Heart left ventricle (tissue), 16 donors: ENCODE results near the gene MILR1. TPM values are rescaled to one million over a fixed set of nuclear protein-coding genes. Genes with fewer than 3 reads are reported as not detected.
A peak's percentile ranks its signal among the peaks of the same experiment; 100 is the strongest.

ENCODE experiments used
- ATAC-seq, 4 donors: fragments of 200-7000 bp; cut with Tn5 transposase; one replicate each; pipeline ENCODE4 v1.9.1; 2020 to 2022; ENCODE audit warnings: moderate library complexity in 4 of 4, mild to moderate bottlenecking in 3 of 4, moderate number of reproducible peaks in 1 of 4
- DNase-seq, 5 donors: peaks; one replicate each; pipeline ENCODE4 v3.0.0-alpha.2; 2020
- H3K27ac ChIP-seq, 12 donors: fragments of 200-600 bp; sonication (generic) in 4 of 12; one replicate each; pipeline versions ENCODE4 v1.5.0 to v1.8.0; 2016 to 2022; ENCODE audit warnings: mild to moderate bottlenecking in 2 of 12
- H3K27me3 ChIP-seq, 9 donors: fragments of 200-600 bp; sonication (generic) in 2 of 9; one replicate each; pipeline versions ENCODE4 v1.5.1 to v1.8.0; 2016 to 2022; ENCODE audit warnings: mild to moderate bottlenecking in 3 of 9
- H3K36me3 ChIP-seq, 9 donors: fragments of 200-600 bp; sonication (generic) in 2 of 9; one replicate each; pipeline versions ENCODE4 v1.5.0 to v1.8.0; 2018 to 2022; ENCODE audit warnings: mild to moderate bottlenecking in 2 of 9
- H3K4me1 ChIP-seq, 12 donors: fragments of 200-600 bp; sonication (generic) in 4 of 12; one replicate each; pipeline versions ENCODE4 v1.5.0 to v1.8.0; 2016 to 2022; ENCODE audit warnings: mild to moderate bottlenecking in 3 of 12
- H3K4me3 ChIP-seq, 12 donors: fragments of 200-600 bp; sonication (generic) in 4 of 12; one replicate each; pipeline versions ENCODE4 v1.5.0 to v1.8.0; 2017 to 2022; ENCODE audit warnings: mild to moderate bottlenecking in 9 of 12, moderate library complexity in 4 of 12
- H3K9me3 ChIP-seq, 12 donors: fragments of 200-600 bp; sonication (generic) in 4 of 12; one replicate each; pipeline versions ENCODE4 v1.5.0 to v1.8.0; 2016 to 2022; ENCODE audit warnings: mild to moderate bottlenecking in 1 of 12
- CTCF ChIP-seq, 12 donors: fragments of 200-600 bp; sonication (generic) in 4 of 12; IDR thresholded peaks; one replicate each; pipeline versions ENCODE4 v1.5.0 to v1.8.0; 2018 to 2022; ENCODE audit warnings: antibody characterized with exemption in 12 of 12, mild to moderate bottlenecking in 5 of 12
- POLR2A ChIP-seq, 2 donors: fragments of 450-650 bp; IDR thresholded peaks; one replicate each; pipeline ENCODE4 v1.6.1; 2017; ENCODE audit warnings: antibody characterized with exemption in 2 of 2, mild to moderate bottlenecking in 2 of 2, moderate library complexity in 2 of 2
- WGBS, 4 donors: extraction: QIAGEN DNeasy Blood & Tissue Kit in 2 of 4; methylation state at CpG; one replicate each; pipeline versions ENCODE4 v1.1.5 to v1.1.7; 2013 to 2018; 5-methylcytosine and 5-hydroxymethylcytosine counted together
- intact Hi-C, 10 donors: fragments of 100-400 bp; cut with DNase I; formaldehyde crosslinking; loops; one replicate each; pipeline versions ENCODE4 v1.11.1 to v1.14.2; 2022
- polyA plus RNA-seq, 2 donors: library from polyadenylated mRNA; stranded (reverse); fragments of 200-250 nt; gene quantifications; one replicate each; pipeline ENCODE4 v1.2.3, GENCODE V29; 2013
- total RNA-seq, 9 donors: library from RNA; depleted of rRNA in 2 of 9; stranded (reverse); fragments of >200 nt in 2 of 9; fragmentation: NEBNext Ultra II Directional in 3 of 9; extraction: Animal tissue kit (Norgen Biotek cat#: 25700) in 3 of 9; gene quantifications; one replicate each; pipeline versions ENCODE4 v1.1.0 to v1.2.4, GENCODE V29; 2016 to 2023
- donor health status: ischemic (EF 13 %, LVEDD 7.1; RV severe dilation, severe dysfunction).
- donor health status: healthy with polysubstance abuse.
- donor health status: DM: no; HTN: yes; CAD: no.
- donor health status: DM: no; HTN: no; CAD: no.
- donor health status: ischemic (EF 25% LVEDD 6.9; RV normal size, moderate dysfunction).
- donor health status: ischemic (EF 25% LVEDD 5.7; RV mildly dilated, moderate dysfunction).
- donor health status: healthy.
- donor health status: DM: yes; HTN: yes; CAD: no.
- donor health status: ischemic (EF 35%, LVEDD 5.7; RV mildly dilated, moderate dysfunction).
- donor health status: nonischemic (EF 11% LVEDD 7.7; RV severe dilation, severe dysfunction).
- donor health status: DM: yes; HTN: yes; CAD: no.
- donor health status: PGD.
- donor health status: ischemic (EF 29% LVEDD 5.4; RV normal size, mild dysfunction).
- donor health status: nonischemic (EF 23%, LVEDD 6.1; RV moderate dilation, normal function).

MILR1 gene
- total and polyA plus RNA-seq, 11 donors = 0.95 to 23.0 (median 2.1) TPM

DNA sequence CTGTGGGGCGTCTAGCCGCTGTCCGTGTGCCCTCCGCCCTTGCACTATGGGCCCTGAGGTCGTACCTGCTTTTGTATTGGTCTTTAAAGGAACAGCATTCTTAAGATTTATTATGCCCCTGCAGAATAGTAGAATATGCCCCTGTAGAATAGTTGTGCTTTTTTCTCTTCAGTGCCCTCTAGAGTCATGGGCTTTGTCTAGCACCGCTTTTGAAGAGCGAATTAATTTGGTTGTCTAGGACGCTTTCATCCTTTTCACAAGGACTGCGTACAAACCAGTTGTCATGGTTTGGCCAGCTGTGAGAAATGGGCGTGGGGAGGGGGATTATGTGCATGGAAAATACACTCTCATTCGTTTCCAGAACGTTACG is 58.5 kb downstream of the MILR1 start:
- Histone ChIP-seq H3K4me1 (peaks cover 12 to 48% (median 44%) of the 10 kb centered on the region in 12 donors), H3K4me3 (peak overlapping the region; percentile 77 to 99 (median 88)), H3K27ac (peak overlapping the region; percentile 96 to 100 (median 99)), H3K27me3 (no peaks in the 10 kb centered on the region), H3K9me3 (no peaks in the 10 kb centered on the region), H3K36me3 (peaks cover 10 to 66% (median 62%) of the 10 kb centered on the region in 9 donors)
- ATAC-seq (peak; percentile 3 to 26 (median 14)), DNase-seq (no peak)
- no peak for TF ChIP-seq POLR2A (IDR thresholded peaks at IDR 0.05)
- TF ChIP-seq CTCF (IDR thresholded peaks at IDR 0.05) = peak in 10 of 12 donors; percentile 7 to 66 (median 34)
- intact Hi-C loops = loop anchor here in 2 of 10 donors (5.0 to 10.0 kb wide), 4 partner anchors 203 to 683 kb away; partner anchors contain the start of genes FTSJ3 (in 1 of the 2) and PSMC5 (in 1 of the 2)
- WGBS, 4 donors = 0 to 1% (median 0%) methylated on average over 13 of the region's 13 CpGs

GRCh38 chr17:64508683-64509082 is 59.8 kb downstream of the MILR1 start:
- TF ChIP-seq POLR2A (IDR thresholded peaks at IDR 0.05) (no peak), CTCF (IDR thresholded peaks at IDR 0.05) (no peak)
- H3K36me3 ChIP-seq = peaks cover 5 to 66% (median 62%) of the 10 kb centered on the region in 9 donors
- intact Hi-C loops = loop anchor here in 2 of 10 donors (5.0 to 10.0 kb wide), 4 partner anchors 204 to 684 kb away; partner anchors contain the start of genes FTSJ3 (in 1 of the 2) and PSMC5 (in 1 of the 2)
- no peaks in the 10 kb centered on the region for H3K9me3 ChIP-seq
- ATAC-seq (no peak), DNase-seq (no peak)
- no peaks in the 10 kb centered on the region for H3K27me3 ChIP-seq
- H3K4me1 ChIP-seq = peaks cover 9 to 35% (median 31%) of the 10 kb centered on the region in 12 donors
- H3K4me3 ChIP-seq = peak overlapping the region in 5 of 12 donors; percentile 84 to 95 (median 90)
- H3K27ac ChIP-seq = no peak overlapping the region
- WGBS, 4 donors = 78 to 86% (median 85%) methylated on average over 2 of the region's 2 CpGs

GRCh38 chr17:64509179-64509578 is 60.3 kb downstream of the MILR1 start:
- Histone ChIP-seq H3K4me1 (peaks cover 6 to 30% (median 26%) of the 10 kb centered on the region in 12 donors), H3K4me3 (peak overlapping the region in 1 of 12 donors; percentile 93), H3K27ac (no peak overlapping the region), H3K27me3 (no peaks in the 10 kb centered on the region), H3K9me3 (no peaks in the 10 kb centered on the region), H3K36me3 (peaks cover 2 to 66% (median 62%) of the 10 kb centered on the region in 9 donors)
- 79 to 88% (median 85%) methylated on average over 6 of the region's 6 CpGs for WGBS, 4 donors
- intact Hi-C loops = loop anchor here in 2 of 10 donors (5.0 to 10.0 kb wide), 4 partner anchors 204 to 684 kb away; partner anchors contain the start of genes FTSJ3 (in 1 of the 2) and PSMC5 (in 1 of the 2)
- DNase-seq (no peak), ATAC-seq (no peak)
- TF ChIP-seq POLR2A (IDR thresholded peaks at IDR 0.05) = no peak

DNA sequence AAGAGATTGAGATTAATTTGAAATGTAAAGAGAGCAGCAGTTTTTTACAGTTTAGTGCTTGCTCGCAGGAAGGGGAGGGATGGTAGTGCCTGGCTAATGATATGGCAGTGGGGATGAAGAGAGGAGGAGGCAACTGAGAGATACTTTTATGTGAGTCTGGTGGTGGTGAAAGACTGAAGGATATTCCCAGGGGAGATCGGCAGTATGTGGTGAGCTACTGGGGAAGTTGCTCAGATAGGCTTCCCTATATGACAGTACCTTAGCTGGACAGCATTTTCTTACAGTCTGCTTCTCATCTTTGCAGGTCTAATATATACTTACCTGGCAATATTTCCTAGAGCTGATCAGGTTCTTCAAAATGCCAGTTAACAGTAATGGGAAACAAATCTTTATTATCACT is 66.5 kb downstream of the MILR1 start:
- 61 to 77% (median 67%) methylated on average over 2 of the region's 2 CpGs for WGBS, 4 donors
- TF ChIP-seq CTCF (IDR thresholded peaks at IDR 0.05) = no peak
- no peak overlapping the region for H3K27ac ChIP-seq
- peaks cover 0 to 100% (median 99%) of the 10 kb centered on the region in 9 donors for H3K36me3 ChIP-seq
- no peak overlapping the region for H3K4me3 ChIP-seq
- H3K27me3 ChIP-seq = no peaks in the 10 kb centered on the region
- H3K9me3 ChIP-seq = no peaks in the 10 kb centered on the region
- ATAC-seq = no peak
- intact Hi-C loops = loop anchor here in 1 of 10 donors (10.0 kb wide), 1 partner anchor 59 kb away; no protein-coding TSS in a partner anchor
- H3K4me1 ChIP-seq = no peaks in the 10 kb centered on the region
- DNase-seq = no peak
